ENCODE data around the gene RNF2.

DNA sequence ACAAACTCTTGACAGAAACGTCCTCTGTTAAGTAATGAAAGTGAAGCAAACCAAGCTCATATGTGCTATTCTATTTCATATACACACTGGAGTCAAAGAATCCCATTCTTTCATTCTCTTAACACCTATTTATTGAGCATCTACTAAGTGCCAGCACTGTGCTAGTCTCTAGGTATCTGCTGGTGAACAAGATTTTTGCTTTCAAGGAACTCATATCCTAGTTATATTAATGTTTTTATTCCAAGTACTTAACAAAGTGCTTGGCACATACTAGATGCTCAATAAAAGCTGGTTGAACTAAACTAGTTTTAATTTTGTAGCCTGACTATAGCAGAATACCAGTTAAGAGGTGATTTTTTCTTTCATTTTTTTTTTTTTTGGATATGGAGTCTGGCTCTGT is 3.6 kb upstream of the RNF2 start:
- TF ChIP-seq, protein P1, sequence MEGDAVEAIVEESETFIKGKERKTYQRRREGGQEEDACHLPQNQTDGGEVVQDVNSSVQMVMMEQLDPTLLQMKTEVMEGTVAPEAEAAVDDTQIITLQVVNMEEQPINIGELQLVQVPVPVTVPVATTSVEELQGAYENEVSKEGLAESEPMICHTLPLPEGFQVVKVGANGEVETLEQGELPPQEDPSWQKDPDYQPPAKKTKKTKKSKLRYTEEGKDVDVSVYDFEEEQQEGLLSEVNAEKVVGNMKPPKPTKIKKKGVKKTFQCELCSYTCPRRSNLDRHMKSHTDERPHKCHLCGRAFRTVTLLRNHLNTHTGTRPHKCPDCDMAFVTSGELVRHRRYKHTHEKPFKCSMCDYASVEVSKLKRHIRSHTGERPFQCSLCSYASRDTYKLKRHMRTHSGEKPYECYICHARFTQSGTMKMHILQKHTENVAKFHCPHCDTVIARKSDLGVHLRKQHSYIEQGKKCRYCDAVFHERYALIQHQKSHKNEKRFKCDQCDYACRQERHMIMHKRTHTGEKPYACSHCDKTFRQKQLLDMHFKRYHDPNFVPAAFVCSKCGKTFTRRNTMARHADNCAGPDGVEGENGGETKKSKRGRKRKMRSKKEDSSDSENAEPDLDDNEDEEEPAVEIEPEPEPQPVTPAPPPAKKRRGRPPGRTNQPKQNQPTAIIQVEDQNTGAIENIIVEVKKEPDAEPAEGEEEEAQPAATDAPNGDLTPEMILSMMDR (IDR thresholded peaks at IDR 0.05): no peak
- TF ChIP-seq POLR2A (IDR thresholded peaks at IDR 0.05): no peak
